Keratinocyte (primary cell): ENCODE results near the gene ARHGEF2. TPM values are rescaled to one million over a fixed set of nuclear protein-coding genes. Genes with fewer than 3 reads are reported as not detected.

ENCODE experiments used
- DNase-seq: peaks from one replicate; pipeline ENCODE4 v3.0.0-alpha.2; 2011; ENCODE audit warnings: low read depth, missing footprints, low spot score
- FAIRE-seq: peaks from 2 replicates; lab custom pipeline; 2011; peaks lifted over from hg19 to GRCh38; lab: Jason Lieb, UNC
- H2AFZ ChIP-seq: 2 replicates; pipeline ENCODE4 v1.6.0; 2012; ENCODE audit warnings: low read length, control low read depth, inconsistent platforms; ENCODE audit not compliant: control insufficient read depth
- H3K27ac ChIP-seq: 2 replicates; pipeline ENCODE4 v1.5.1; 2011; ENCODE audit warnings: low read length; ENCODE audit not compliant: control insufficient read depth, insufficient read depth
- H3K27me3 ChIP-seq: 3 replicates; pipeline ENCODE4 v1.6.0; 2011; ENCODE audit warnings: low read length; ENCODE audit not compliant: control insufficient read depth, insufficient read depth; ENCODE audit errors: extremely low read depth
- H3K36me3 ChIP-seq, 2 experiments: 2 replicates in 1 of 2; 3 replicates in 1 of 2; pipeline ENCODE4 v1.5.1; 2011; ENCODE audit warnings: low read length in 2 of 2, mild to moderate bottlenecking in 1 of 2; ENCODE audit not compliant: control insufficient read depth in 2 of 2, insufficient read depth in 2 of 2; ENCODE audit errors: extremely low read depth in 1 of 2
- H3K4me1 ChIP-seq: 3 replicates; pipeline ENCODE4 v1.5.1; 2011; ENCODE audit warnings: low read length; ENCODE audit not compliant: control insufficient read depth, insufficient read depth; ENCODE audit errors: extremely low read depth
- H3K4me2 ChIP-seq: 3 replicates; pipeline ENCODE4 v1.6.0; 2011; ENCODE audit warnings: low read depth, low read length; ENCODE audit not compliant: control insufficient read depth, insufficient read depth; ENCODE audit errors: extremely low read depth
- H3K4me3 ChIP-seq, 3 experiments: fragments of 200-600 bp in 1 of 3; sonication (generic) in 1 of 3; 2 replicates in 2 of 3; 3 replicates in 1 of 3; pipeline ENCODE4 v1.5.1; 2011 to 2016; ENCODE audit warnings: low read length in 3 of 3, mild to moderate bottlenecking in 3 of 3, control low read depth in 2 of 3, inconsistent platforms in 1 of 3, low read depth in 1 of 3, mixed read lengths in 1 of 3, mixed run types in 1 of 3, moderate library complexity in 1 of 3; ENCODE audit not compliant: control insufficient read depth in 2 of 3, insufficient read depth in 2 of 3; ENCODE audit errors: extremely low read depth in 1 of 3
- H3K79me2 ChIP-seq: 2 replicates; pipeline ENCODE4 v1.6.0; 2012; ENCODE audit warnings: low read length; ENCODE audit not compliant: control insufficient read depth, insufficient read depth
- H3K9ac ChIP-seq: 3 replicates; pipeline ENCODE4 v1.6.0; 2011; ENCODE audit warnings: low read length; ENCODE audit not compliant: control insufficient read depth, insufficient read depth; ENCODE audit errors: extremely low read depth
- H3K9me1 ChIP-seq: 3 replicates; pipeline ENCODE4 v1.6.0; 2011; ENCODE audit warnings: low read length; ENCODE audit not compliant: control insufficient read depth, insufficient read depth; ENCODE audit errors: extremely low read depth
- H3K9me3 ChIP-seq: 2 replicates; pipeline ENCODE4 v1.5.1; 2012; ENCODE audit warnings: low read depth, low read length; ENCODE audit not compliant: control insufficient read depth
- H4K20me1 ChIP-seq: 3 replicates; pipeline ENCODE4 v1.6.0; 2011; ENCODE audit warnings: low read length; ENCODE audit not compliant: control insufficient read depth, insufficient read depth; ENCODE audit errors: extremely low read depth
- CTCF ChIP-seq, 3 experiments: IDR thresholded peaks in 1 of 3; conservative IDR thresholded peaks in 1 of 3; optimal IDR thresholded peaks in 1 of 3; 2 replicates in 2 of 3; 3 replicates in 1 of 3; pipeline versions ENCODE3 to v1.5.1; 2011; ENCODE audit warnings: low read length in 3 of 3, mild to moderate bottlenecking in 3 of 3, moderate library complexity in 2 of 3, control low read depth in 1 of 3, inconsistent platforms in 1 of 3; ENCODE audit not compliant: insufficient read depth in 2 of 3; ENCODE audit errors: extremely low read depth in 1 of 3
- EZH2 ChIP-seq: IDR thresholded peaks from one replicate; pipeline ENCODE4 v1.6.1; 2012; ENCODE audit warnings: inconsistent platforms, mild to moderate bottlenecking, low read length, moderate library complexity
- dilution Hi-C: fragments of 300-500 bp; cut with MboI; formaldehyde crosslinking; loops from one replicate; pipeline ENCODE4 v1.7.0; 2020; ENCODE audit warnings: low sequenced_read_pairs; ENCODE audit not compliant: extremely low pct_ligation_motif_present
- polyA plus RNA-seq, 5 experiments: library from polyadenylated mRNA; depleted of rRNA in 3 of 5; stranded (reverse) in 3 of 5; stranded (forward) in 1 of 5; unstranded in 1 of 5; fragments of >200 nt; gene quantifications; 1 replicate in 1 of 5; 2 replicates in 3 of 5; 3 replicates in 1 of 5; pipeline versions ENCODE4 v1.2.1 to v1.2.3, GENCODE V29; 2011 to 2012; ENCODE audit warnings: missing spikeins in 2 of 5, low read depth in 1 of 5, low replicate concordance in 1 of 5

ARHGEF2 gene
- polyA plus RNA-seq, 1 donor (not counting 4 experiments of a cell fraction or from before 2014, with no cell fraction given) = 38.7 TPM

GRCh38 chr1:155996166-155996565 lies 17.8 kb upstream of the ARHGEF2 start:
- Histone ChIP-seq H3K27ac (no peak overlapping the region), H3K79me2 (no peaks in the 10 kb centered on the region), H3K9ac (no peak overlapping the region), H3K4me1 (peaks cover 3% of the 10 kb centered on the region), H3K9me3 (no peaks in the 10 kb centered on the region), H4K20me1 (no peaks in the 10 kb centered on the region), H3K27me3 (no peaks in the 10 kb centered on the region), H3K36me3 (no peaks in the 10 kb centered on the region), H3K4me3 (no peak overlapping the region), H3K9me1 (no peaks in the 10 kb centered on the region), H3K4me2 (no peak overlapping the region), H2AFZ (no peak overlapping the region)
- dilution Hi-C loops = no loop called here
- TF ChIP-seq CTCF (optimal IDR thresholded peaks at IDR 0.05 in 1 of 3, IDR thresholded peaks at IDR 0.05 in 1 of 3, conservative IDR thresholded peaks at IDR 0.05 in 1 of 3; ENCODE audit: extremely low read depth in 1 of 3, insufficient read depth in 2 of 3, low read length in 3 of 3) (no peak), EZH2 (no peak)
- FAIRE-seq = no peak
- DNase-seq = no peak

DNA sequence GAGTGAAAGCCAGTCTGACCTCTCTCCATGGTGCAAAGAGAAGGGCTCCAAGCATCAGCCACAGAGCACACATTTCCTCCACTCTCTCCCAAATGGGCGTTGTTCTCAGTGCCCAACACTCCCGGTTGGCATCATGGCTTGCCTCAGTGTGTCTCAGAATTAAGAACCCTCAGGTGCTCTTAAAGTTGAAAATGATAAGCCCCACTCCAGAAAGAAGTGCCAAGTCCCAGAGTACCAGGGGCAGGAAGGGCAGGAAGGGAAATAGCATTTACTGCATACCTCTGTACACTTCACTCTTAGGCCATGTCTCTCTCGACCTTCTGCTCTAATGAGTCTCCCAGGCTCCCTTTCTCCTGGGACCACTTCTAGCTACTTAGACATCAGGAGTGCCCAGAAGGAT lies 15.2 kb upstream of the ARHGEF2 start:
- no peak for FAIRE-seq
- Histone ChIP-seq H3K27ac (no peak overlapping the region), H3K27me3 (no peaks in the 10 kb centered on the region), H3K4me2 (no peak overlapping the region), H3K9me1 (no peaks in the 10 kb centered on the region), H4K20me1 (no peaks in the 10 kb centered on the region), H3K4me3 (no peak overlapping the region), H3K4me1 (peaks cover 3% of the 10 kb centered on the region), H3K36me3 (no peaks in the 10 kb centered on the region), H3K9ac (no peak overlapping the region), H3K9me3 (no peaks in the 10 kb centered on the region), H3K79me2 (no peaks in the 10 kb centered on the region), H2AFZ (no peak overlapping the region)
- dilution Hi-C loops = no loop called here
- no peak for TF ChIP-seq CTCF (optimal IDR thresholded peaks at IDR 0.05 in 1 of 3, IDR thresholded peaks at IDR 0.05 in 1 of 3, conservative IDR thresholded peaks at IDR 0.05 in 1 of 3; ENCODE audit: extremely low read depth in 1 of 3, insufficient read depth in 2 of 3, low read length in 3 of 3)
- TF ChIP-seq EZH2 = no peak
- no peak for DNase-seq
